ENCODE data around the gene BCAT1. TPM values are rescaled to one million over a fixed set of nuclear protein-coding genes. Genes with fewer than 3 reads are reported as not detected.

BCAT1 gene
- total RNA-seq, 1 donor, result 453 TPM

- TF ChIP-seq CTCF (IDR thresholded peaks at IDR 0.05; ENCODE audit: insufficient read depth, low read length), result peak; percentile 48
- DNase-seq (ENCODE audit: low read depth), result peak; percentile 76
- no peak overlapping the region for H3K4me3 ChIP-seq (ENCODE audit: low read depth, low read length)
Measured at GRCh38 chr12:24991209-24992049, 42.5 kb upstream of the BCAT1 start.

DNA sequence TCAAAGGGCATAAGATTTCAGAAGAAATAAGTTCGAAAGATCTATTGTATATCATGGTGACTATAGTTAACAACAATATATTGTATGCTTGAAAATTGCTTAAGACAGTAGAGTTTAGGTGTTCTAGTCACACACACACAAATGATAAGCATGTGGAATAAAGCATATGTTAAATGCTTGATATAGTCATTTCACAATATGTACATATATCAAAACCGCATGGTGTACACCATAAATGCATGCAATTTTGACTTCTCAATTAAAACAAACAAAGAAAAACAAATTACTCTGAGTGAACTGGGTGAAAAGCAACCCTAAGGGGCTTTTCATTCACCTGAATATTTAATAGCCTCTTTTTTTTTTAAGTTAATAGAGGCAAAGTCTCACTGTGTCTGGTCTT, 40.3 kb upstream of the BCAT1 start:
- no peak for TF ChIP-seq CTCF (IDR thresholded peaks at IDR 0.05; ENCODE audit: insufficient read depth, low read length)
- DNase-seq (ENCODE audit: low read depth), result no peak
- H3K4me3 ChIP-seq (ENCODE audit: low read depth, low read length), result no peak overlapping the region

DNA sequence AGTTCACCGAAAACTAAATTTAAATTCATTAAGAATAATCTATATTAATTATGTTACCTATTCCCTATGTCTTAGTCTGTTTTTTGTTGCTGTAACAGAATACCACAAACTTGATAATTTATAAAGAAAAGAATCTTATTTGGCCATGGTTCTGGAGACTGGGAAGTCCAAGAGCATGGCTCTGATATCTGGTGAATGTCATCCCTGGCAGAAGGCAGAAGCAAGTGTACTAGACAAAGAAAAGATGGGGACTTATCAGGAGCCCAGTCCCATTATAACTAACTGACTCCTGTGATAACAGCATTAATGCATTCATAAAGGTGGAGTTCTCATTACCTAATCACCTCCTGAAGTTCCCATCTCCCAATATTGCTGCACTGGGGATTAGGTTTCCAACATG, 33.3 kb upstream of the BCAT1 start:
- no peak overlapping the region for H3K4me3 ChIP-seq (ENCODE audit: low read depth, low read length)
- no peak for TF ChIP-seq CTCF (IDR thresholded peaks at IDR 0.05; ENCODE audit: insufficient read depth, low read length)
- no peak for DNase-seq (ENCODE audit: low read depth)

- no peak for TF ChIP-seq CTCF (IDR thresholded peaks at IDR 0.05; ENCODE audit: insufficient read depth, low read length)
- H3K4me3 ChIP-seq (ENCODE audit: low read depth, low read length), result no peak overlapping the region
- no peak for DNase-seq (ENCODE audit: low read depth)
Measured at GRCh38 chr12:24979976-24980730, 31.3 kb upstream of the BCAT1 start.

DNA sequence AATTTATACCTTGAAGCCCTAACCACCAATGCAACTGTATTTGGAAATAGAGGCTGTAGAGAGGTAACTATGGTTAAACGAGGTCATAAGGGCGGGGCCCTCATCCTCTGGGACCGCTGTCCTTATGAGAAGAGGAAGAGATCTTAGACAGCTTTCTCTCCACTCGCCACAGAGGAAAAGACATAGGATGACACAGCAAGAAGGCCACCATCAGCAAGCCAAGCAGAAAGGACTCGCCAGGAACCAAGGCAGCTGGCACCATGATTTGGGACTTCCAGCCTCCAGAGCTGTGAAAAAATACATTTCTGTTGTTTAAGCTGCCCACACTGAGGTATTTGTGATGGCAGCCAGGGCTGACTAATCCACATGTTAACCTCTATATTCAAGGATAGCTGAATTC, 30.4 kb upstream of the BCAT1 start:
- TF ChIP-seq CTCF (IDR thresholded peaks at IDR 0.05; ENCODE audit: insufficient read depth, low read length), result no peak
- H3K4me3 ChIP-seq (ENCODE audit: low read depth, low read length), result no peak overlapping the region
- no peak for DNase-seq (ENCODE audit: low read depth)

GRCh38 chr12:24977711-24978110, 28.8 kb upstream of the BCAT1 start:
- peak; percentile 55 for DNase-seq (ENCODE audit: low read depth)
- TF ChIP-seq CTCF (IDR thresholded peaks at IDR 0.05; ENCODE audit: insufficient read depth, low read length), result no peak
- no peak overlapping the region for H3K4me3 ChIP-seq (ENCODE audit: low read depth, low read length)
